ENCODE measurements around the gene SENP3. TPM values are rescaled to one million over a fixed set of nuclear protein-coding genes. Genes with fewer than 3 reads are reported as not detected.

Gene SENP3
- total and polyA plus RNA-seq, 8 donors, result 14.7 to 33.1 (median 17.2) TPM

DNA sequence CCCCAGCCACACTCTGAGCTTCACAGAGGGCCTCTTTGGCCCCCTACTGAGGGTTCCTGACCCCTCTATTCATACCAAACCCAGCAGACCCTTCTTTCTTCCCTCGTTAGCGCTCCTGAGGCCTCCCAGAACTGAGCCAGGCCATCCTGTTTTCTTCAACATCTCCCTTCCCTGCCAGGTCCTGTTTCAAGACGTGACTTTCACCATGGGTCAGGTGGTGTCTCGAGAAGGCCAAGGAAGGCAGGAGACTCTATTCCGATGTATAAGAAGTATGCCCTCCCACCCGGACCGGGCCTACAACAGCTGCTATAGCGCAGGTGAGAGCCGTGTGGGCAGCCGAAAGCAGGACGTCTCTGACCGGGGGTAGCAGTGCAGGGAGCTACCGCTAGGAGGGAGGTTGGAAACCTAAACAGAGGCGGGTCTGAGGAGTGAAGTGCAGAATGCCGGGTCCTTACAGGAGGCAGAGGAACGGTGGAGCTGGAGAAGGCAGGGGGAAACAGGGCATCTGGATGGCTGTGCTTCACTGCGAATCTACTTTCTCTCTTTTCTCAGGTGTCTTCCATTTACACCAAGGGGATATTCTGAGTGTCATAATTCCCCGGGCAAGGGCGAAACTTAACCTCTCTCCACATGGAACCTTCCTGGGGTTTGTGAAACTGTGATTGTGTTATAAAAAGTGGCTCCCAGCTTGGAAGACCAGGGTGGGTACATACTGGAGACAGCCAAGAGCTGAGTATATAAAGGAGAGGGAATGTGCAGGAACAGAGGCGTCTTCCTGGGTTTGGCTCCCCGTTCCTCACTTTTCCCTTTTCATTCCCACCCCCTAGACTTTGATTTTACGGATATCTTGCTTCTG is 1.3 kb upstream of the SENP3 start:
- FAIRE-seq, result no peak
- Histone ChIP-seq H3K27ac (peak overlapping the region; percentile 22 to 94 (median 86)), H3K4me3 (peak overlapping the region in 2 of 4 donors; percentile 80 to 97), H3K4me1 (peaks cover 25 to 43% (median 30%) of the 10 kb centered on the region in 3 donors), H3K36me3 (peaks cover 0 to 3% (median 2%) of the 10 kb centered on the region in 3 donors), H3K27me3 (no peaks in the 10 kb centered on the region), H3K9me3 (no peaks in the 10 kb centered on the region)
- intact Hi-C loops (cut with DNase I), result loop anchor here in 1 of 3 donors (5.0 kb wide), 1 partner anchor 48 kb away; no protein-coding TSS in a partner anchor
- WGBS, 2 donors, result 16 to 19% methylated on average over 22 of the region's 22 CpGs
- TF ChIP-seq, protein P1, sequence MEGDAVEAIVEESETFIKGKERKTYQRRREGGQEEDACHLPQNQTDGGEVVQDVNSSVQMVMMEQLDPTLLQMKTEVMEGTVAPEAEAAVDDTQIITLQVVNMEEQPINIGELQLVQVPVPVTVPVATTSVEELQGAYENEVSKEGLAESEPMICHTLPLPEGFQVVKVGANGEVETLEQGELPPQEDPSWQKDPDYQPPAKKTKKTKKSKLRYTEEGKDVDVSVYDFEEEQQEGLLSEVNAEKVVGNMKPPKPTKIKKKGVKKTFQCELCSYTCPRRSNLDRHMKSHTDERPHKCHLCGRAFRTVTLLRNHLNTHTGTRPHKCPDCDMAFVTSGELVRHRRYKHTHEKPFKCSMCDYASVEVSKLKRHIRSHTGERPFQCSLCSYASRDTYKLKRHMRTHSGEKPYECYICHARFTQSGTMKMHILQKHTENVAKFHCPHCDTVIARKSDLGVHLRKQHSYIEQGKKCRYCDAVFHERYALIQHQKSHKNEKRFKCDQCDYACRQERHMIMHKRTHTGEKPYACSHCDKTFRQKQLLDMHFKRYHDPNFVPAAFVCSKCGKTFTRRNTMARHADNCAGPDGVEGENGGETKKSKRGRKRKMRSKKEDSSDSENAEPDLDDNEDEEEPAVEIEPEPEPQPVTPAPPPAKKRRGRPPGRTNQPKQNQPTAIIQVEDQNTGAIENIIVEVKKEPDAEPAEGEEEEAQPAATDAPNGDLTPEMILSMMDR (IDR thresholded peaks at IDR 0.05), result peak; percentile 45 to 66 (median 52)
- peak in 5 of 6 donors; percentile 73 to 86 (median 81) for DNase-seq
- peak; percentile 54 to 66 (median 58) for ATAC-seq

DNA sequence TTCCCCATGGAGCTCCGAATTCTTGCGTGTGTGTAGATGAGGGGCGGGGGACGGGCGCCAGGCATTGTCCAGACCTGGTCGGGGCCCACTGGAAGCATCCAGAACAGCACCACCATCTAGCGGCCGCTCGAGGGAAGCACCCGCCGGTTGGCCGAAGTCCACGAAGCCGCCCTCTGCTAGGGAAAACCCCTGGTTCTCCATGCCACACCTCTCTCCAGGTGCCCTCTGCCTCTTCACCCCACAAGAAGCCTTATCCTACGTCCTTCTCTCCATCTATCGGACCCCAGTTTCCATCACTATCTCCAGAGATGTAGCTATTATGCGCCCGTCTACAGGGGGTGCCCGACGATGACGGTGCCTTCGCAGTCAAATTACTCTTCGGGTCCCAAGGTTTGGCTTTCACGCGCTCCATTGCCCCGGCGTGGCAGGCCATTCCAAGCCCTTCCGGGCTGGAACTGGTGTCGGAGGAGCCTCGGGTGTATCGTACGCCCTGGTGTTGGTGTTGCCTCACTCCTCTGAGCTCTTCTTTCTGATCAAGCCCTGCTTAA is 617 bp upstream of the SENP3 start:
- intact Hi-C loops (cut with DNase I), result loop anchor here in 1 of 3 donors (5.0 kb wide), 1 partner anchor 49 kb away; no protein-coding TSS in a partner anchor
- Histone ChIP-seq H3K36me3 (peaks cover 0 to 6% (median 4%) of the 10 kb centered on the region in 3 donors), H3K9me3 (no peaks in the 10 kb centered on the region), H3K27ac (peak overlapping the region; percentile 79 to 94 (median 88)), H3K4me1 (peaks cover 25 to 43% (median 30%) of the 10 kb centered on the region in 3 donors), H3K4me3 (peak overlapping the region; percentile 80 to 97 (median 92)), H3K27me3 (no peaks in the 10 kb centered on the region)
- peak; percentile 91 to 97 (median 95) for DNase-seq
- no peak for FAIRE-seq
- ATAC-seq, result peak; percentile 78 to 85 (median 80)
- WGBS, 2 donors, result 0 to 1% methylated on average over 32 of the region's 32 CpGs
- TF ChIP-seq, protein P1 (IDR thresholded peaks at IDR 0.05), result peak; percentile 62 to 80 (median 64)

DNA sequence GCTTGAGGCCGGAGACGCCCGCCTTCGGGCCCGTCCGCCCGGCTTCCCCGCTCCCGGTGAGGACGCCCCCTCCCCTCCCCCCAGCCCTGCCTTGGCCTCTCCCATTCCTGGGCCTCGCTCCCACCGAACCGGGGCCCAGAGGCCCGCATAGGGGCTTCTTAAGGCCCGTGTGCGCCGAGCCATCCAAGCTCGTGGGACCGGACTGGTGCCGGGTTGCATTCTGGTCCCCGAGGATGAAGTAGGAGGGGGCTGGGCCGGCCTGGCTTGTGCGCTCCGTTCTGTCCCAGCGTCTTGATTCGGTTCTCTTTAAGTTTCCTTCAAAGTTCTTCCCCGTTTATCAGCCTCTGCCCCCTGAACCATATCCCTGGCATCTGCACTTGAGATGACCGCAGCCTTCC is 488 bp downstream of the SENP3 start:
- peak overlapping the region; percentile 80 to 97 (median 92) for H3K4me3 ChIP-seq
- no peak for FAIRE-seq
- TF ChIP-seq, protein P1 (IDR thresholded peaks at IDR 0.05), result no peak
- 0 to 1% methylated on average over 15 to 28 of the region's 28 CpGs for WGBS, 2 donors
- DNase-seq, result no peak
- no peak for ATAC-seq
- no peaks in the 10 kb centered on the region for H3K27me3 ChIP-seq
- intact Hi-C loops (cut with DNase I), result loop anchor here in 1 of 3 donors (5.0 kb wide), 1 partner anchor 50 kb away; no protein-coding TSS in a partner anchor
- peaks cover 25 to 42% (median 30%) of the 10 kb centered on the region in 3 donors for H3K4me1 ChIP-seq
- no peaks in the 10 kb centered on the region for H3K9me3 ChIP-seq
- H3K36me3 ChIP-seq, result peaks cover 0 to 6% (median 4%) of the 10 kb centered on the region in 3 donors
- peak overlapping the region; percentile 79 to 91 (median 85) for H3K27ac ChIP-seq

DNA sequence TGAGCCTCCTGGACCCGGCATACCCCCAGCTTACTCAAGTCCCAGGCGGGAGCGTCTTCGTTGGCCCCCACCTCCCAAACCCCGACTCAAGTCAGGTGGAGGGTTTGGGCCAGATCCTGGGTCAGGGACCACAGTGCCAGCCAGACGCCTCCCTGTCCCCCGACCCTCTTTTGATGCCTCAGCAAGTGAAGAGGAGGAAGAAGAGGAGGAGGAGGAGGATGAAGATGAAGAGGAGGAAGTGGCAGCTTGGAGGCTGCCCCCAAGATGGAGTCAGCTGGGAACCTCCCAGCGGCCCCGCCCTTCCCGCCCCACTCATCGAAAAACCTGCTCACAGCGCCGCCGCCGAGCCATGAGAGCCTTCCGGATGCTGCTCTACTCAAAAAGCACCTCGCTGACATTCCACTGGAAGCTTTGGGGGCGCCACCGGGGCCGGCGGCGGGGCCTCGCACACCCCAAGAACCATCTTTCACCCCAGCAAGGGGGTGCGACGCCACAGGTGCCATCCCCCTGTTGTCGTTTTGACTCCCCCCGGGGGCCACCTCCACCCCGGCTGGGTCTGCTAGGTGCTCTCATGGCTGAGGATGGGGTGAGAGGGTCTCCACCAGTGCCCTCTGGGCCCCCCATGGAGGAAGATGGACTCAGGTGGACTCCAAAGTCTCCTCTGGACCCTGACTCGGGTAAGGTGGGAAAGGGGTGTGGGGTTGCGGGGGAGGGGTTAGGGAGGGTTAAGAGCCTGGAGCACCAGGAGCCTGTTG is 1.6 kb downstream of the SENP3 start:
- H3K4me3 ChIP-seq, result no peak overlapping the region
- intact Hi-C loops (cut with DNase I), result loop anchor here in 1 of 3 donors (5.0 kb wide), 1 partner anchor 51 kb away; no protein-coding TSS in a partner anchor
- WGBS, 2 donors, result 77 to 78% methylated on average over 29 to 30 of the region's 30 CpGs

More for the DNA sequence above, 1.6 kb downstream of the SENP3 start:
- Histone ChIP-seq H3K27ac (no peak overlapping the region), H3K9me3 (no peaks in the 10 kb centered on the region), H3K4me1 (peaks cover 19 to 35% (median 30%) of the 10 kb centered on the region in 3 donors), H3K36me3 (peaks cover 0 to 6% (median 4%) of the 10 kb centered on the region in 3 donors), H3K27me3 (no peaks in the 10 kb centered on the region)
- TF ChIP-seq, protein P1 (IDR thresholded peaks at IDR 0.05), result no peak
- FAIRE-seq (no peak), DNase-seq (no peak), ATAC-seq (no peak)

Data from pancreas (tissue), 10 donors.